Astrocyte (in vitro differentiated cells and primary cell): ENCODE results near the gene GP5.

Experiments
- EZH2 ChIP-seq: IDR thresholded peaks from 2 replicates; pipeline ENCODE4 v1.6.1; 2012; ENCODE audit warnings: mild to moderate bottlenecking, low read length, inconsistent platforms; ENCODE audit not compliant: insufficient read depth
- TF ChIP-seq, protein P1 (sequence below): IDR thresholded peaks from 2 replicates; pipeline ENCODE4 v1.5.1; 2011; ENCODE audit warnings: low read depth, mild to moderate bottlenecking, inconsistent platforms, low read length, moderate library complexity; ENCODE audit not compliant: insufficient read depth

DNA sequence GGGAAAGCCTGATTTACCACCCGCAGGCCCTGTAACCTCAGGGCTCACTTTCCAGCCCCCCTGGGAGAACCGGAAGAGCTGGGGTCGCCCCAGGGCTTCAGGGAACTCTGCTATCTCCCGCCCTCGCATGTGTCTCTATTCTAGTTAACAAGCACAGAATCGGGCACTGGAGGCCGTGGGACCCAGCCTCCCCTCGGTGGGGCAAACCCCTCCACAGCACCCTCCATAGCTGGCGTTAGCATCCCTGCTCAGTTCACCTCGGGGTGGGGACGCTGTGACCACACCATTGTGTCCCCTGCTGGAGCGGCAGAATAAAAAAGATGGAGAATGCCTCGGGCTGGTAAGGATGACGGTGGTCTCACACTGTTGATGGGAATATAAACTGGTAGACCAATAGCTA, 26.0 kb downstream of the GP5 start:
- TF ChIP-seq, protein P1, sequence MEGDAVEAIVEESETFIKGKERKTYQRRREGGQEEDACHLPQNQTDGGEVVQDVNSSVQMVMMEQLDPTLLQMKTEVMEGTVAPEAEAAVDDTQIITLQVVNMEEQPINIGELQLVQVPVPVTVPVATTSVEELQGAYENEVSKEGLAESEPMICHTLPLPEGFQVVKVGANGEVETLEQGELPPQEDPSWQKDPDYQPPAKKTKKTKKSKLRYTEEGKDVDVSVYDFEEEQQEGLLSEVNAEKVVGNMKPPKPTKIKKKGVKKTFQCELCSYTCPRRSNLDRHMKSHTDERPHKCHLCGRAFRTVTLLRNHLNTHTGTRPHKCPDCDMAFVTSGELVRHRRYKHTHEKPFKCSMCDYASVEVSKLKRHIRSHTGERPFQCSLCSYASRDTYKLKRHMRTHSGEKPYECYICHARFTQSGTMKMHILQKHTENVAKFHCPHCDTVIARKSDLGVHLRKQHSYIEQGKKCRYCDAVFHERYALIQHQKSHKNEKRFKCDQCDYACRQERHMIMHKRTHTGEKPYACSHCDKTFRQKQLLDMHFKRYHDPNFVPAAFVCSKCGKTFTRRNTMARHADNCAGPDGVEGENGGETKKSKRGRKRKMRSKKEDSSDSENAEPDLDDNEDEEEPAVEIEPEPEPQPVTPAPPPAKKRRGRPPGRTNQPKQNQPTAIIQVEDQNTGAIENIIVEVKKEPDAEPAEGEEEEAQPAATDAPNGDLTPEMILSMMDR: no peak
- TF ChIP-seq EZH2: no peak
